GDM1 (cell line): ENCODE results near the gene COX10.

Experiments used
- DNase-seq: peaks from one replicate; lab custom pipeline; 2025; lab: John Stamatoyannopoulos, UW

COX10 gene

DNA sequence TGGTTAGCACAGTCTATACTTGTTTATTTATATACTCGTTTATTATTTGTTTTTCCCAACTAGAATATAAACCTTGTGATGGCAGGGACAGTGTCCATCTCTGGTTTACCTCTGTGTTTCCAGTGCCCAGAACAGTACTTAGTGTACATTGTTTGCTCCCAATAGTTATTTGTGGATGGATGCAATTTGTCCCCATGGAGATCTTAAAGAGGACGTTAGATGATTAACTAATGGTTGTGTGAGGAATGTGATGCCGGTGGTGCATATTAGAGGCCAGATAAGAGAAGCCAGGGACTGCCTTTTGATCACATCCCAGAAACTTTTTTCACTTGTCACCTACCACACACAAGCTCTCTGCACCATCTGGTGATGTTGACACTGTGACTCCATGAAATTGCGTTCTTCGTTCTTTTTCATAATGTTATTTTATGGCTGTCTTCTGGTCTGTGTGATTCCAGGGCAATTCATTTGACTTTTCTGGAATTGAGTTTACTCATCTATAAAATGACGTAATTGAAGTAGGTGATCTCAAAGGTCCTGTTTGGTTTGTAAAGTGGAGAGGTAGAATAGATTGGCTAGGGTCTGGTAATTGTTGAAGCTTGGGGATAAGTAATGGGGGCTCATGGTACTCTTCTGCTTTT lies 1.2 kb downstream of the COX10 start:
- DNase-seq, result no peak

DNA sequence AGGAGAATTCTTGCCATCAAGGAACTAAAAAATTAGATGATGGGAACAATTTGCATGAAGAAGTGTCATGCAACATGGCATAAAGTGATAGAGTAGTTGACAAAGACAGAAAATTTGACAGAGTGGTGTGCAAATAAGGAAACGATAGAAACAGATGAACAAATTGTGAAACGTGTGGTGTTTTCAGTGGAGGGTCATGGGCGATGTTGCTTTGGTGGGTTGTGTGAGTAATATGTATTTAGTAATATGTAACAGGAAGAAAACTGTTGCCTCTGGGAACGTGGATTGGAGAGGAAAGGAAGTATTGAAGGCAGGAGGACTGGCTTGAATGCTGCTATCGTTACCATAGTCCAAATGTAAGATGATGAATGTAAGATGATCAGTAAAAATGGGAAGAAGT lies 3.6 kb downstream of the COX10 start:
- DNase-seq, result no peak

GRCh38 chr17:14078027-14078426 lies 8.7 kb downstream of the COX10 start:
- DNase-seq, result no peak

DNA sequence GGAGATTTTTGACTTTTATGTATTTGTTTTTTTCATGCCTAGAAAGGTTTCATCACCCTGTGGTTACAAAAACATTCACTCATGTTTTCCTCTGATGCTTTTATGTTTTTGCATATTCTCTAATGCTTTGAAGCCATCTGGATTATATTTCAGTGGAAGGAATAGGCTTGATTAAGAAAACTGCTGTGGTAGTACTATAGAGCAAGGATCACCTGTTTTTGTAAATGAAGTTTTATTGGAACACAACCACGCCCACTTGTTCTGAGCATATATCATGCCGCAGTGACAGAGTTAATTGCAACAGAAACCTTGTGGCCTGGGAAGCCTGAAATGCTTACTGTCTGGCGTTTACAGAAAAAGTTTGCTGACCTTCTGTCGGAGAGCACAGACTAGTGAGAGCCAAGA lies 11.5 kb downstream of the COX10 start:
- DNase-seq, result no peak

DNA sequence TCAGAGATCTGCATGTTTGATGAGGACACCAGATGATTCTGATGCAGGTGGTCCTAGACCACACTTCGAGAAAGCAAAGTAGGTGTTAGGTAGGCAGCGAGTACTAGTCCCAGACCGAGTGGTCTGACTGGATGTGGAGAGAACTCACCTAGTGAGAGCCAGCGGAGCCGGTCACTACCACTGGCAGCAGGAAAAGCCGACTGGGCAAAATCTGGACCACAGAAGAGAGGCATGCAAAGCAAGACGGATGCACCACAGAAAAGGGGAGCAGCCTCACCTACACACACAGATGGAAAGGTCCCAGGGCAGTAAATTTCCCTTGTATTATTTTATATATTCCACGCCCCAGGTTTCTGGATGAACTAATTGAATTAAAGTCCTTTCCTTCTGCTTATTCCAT lies 13.5 kb downstream of the COX10 start:
- DNase-seq, result no peak

DNA sequence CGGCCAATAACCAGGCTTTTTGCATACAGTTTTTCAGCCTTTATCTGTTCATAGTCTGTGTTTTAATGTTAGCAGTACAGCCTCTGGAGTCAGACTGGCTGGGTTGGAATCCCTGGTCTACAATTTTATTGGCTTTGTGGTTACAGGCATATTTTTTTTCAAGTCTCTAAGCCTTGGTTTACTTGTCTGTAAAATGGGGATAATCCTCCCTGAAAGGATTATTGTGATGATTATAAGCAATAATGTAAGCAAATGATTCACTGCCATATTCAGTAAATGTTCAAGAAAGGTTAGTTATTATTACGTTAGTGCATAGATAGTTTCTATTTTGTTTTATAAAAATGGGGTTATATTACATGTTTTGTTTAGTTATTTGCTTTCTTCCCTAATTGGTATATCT lies 15.7 kb downstream of the COX10 start:
- no peak for DNase-seq

DNA sequence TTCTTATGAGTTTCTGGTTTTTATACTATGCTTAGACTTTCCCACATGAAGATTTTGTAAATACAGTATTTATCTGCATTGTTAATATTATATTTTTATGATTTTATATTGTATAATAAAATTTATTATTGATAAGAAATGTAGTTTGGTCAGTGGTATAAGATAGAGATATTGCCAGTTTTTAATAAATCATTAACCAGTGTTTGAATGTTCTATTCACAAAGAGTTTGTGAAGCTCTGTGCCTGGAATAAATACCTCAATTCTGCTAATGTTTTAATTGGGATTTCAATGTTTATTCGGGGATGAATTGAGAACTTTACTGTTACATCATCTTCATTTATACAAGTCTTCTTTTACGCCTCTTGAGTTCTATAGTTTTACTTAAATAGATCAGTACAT lies 16.9 kb downstream of the COX10 start:
- no peak for DNase-seq

DNA sequence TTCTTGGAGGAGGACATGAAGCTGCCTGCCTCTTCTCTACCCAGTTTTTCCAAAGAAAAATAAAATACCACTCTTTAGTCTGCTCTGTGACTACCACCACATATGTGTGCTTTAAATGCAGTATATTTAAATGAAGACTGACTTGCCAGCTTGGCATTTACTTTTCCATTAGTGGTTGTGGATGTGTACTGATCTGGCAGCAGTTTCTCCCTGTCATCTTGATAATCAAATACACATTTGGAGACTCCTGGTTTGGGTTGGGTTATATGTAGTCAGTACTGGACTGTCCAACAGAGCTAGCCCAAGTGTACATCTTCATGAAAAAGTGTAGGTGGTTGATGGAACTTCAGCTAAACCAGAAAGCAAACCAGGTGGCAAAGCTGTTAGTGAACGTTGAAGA lies 19.9 kb downstream of the COX10 start:
- no peak for DNase-seq

DNA sequence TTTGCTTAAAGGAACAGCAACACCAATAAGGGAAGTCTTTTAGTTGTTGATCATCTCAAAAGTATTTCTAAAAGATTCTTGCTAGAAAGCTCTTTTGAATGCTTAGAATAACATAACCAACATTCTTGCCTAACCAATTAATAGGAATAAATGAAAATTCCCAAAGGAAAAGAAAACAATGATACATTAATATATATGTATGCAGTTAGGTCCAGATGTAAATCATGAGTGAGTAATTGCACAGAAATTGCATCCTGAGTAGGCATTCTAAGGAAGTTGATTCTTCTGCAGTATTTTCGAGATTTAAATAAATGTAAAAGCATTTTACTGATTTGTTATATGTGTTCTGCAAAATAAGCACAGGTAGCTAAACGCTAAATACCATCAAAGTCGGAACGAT lies 22.1 kb downstream of the COX10 start:
- no peak for DNase-seq

GRCh38 chr17:14092808-14093207 lies 23.5 kb downstream of the COX10 start:
- DNase-seq, result no peak

GRCh38 chr17:14094676-14095601 lies 25.6 kb downstream of the COX10 start:
- no peak for DNase-seq

- DNase-seq, result no peak
These were observed 26.3 kb downstream of the COX10 start for GRCh38 chr17:14095631-14096030.

DNA sequence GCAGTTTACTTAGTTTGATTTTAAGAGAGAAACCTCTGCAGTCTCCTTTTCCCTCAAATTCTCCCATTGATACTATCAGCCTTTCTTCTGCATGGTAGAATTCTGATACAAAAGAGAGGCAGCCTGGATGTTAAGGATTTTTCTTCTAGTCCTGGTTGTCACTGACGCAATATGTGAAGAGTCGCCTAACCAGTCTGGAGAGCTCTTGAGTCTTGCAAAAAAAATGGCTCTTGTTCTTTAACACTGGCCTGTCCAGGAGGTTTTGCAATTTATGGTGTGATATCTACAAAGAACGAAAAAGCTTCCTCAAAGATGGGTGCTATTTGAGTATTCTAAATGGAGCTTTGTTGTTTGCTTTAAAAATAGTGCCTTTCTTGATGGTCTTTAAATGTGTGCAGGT lies 28.9 kb downstream of the COX10 start:
- no peak for DNase-seq

DNA sequence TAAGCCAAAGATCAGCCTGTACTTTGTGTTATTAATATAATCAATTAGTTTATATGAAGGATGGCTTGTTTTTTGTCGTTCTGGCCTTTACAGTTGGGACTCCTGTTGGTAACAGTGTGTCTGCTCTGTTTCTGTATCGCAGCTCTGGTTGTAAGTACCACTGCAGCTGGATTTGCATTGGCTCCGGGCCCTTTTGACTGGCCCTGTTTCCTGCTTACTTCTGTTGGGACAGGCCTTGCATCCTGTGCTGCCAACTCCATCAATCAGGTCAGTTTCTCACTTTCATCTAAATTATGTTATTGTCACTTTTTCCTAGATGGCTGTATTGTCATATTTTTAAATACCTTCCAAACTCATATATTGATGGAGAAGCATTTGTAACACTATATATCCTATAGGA lies 32.7 kb downstream of the COX10 start:
- DNase-seq, result no peak

GRCh38 chr17:14103836-14104235 lies 34.5 kb downstream of the COX10 start:
- DNase-seq, result no peak

- DNase-seq, result no peak
These were observed 35.4 kb downstream of the COX10 start for GRCh38 chr17:14104734-14105133.

DNA sequence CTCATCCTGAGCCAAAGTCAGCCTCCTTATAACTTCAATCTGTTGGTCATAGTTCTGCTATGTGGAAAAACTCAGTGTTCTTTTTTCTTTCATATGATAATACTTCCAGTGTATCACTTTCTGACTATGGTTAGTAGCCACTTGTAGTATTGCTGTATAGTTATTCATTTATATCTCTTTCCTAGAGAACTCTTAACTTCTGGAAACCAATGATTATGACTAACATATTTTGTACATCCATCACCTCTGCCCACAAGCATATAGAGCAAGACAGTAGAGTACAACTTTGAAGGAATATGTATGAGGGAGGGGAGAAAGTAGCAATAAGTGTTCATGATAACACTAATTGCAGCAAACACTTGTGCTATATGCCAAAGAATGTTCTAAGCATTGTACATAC lies 38.6 kb downstream of the COX10 start:
- DNase-seq, result no peak

- no peak for DNase-seq
These were observed 43.1 kb downstream of the COX10 start for GRCh38 chr17:14112407-14112806.

DNA sequence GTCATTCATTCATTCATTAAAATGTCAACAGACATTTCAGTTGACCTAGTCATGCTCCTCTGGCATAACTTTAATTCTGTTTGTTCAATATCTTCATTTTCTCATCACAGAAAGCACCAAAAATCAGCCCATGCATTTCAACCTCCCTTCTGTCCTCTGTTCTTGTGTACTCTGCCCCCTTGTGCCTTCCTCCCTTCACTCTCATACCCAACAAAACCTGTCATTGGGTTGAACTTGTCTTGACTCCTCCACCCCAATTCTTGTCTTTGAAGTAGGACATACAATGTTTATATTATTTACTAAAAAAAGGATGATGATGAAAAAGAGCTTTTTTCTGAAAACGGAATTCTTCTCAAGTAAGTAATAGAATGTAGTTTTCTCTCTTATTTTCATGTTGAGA lies 43.8 kb downstream of the COX10 start:
- DNase-seq, result no peak

- DNase-seq, result no peak
These were observed 47.1 kb downstream of the COX10 start for GRCh38 chr17:14116263-14117024.

- no peak for DNase-seq
These were observed 49.6 kb downstream of the COX10 start for GRCh38 chr17:14118951-14119350.

DNA sequence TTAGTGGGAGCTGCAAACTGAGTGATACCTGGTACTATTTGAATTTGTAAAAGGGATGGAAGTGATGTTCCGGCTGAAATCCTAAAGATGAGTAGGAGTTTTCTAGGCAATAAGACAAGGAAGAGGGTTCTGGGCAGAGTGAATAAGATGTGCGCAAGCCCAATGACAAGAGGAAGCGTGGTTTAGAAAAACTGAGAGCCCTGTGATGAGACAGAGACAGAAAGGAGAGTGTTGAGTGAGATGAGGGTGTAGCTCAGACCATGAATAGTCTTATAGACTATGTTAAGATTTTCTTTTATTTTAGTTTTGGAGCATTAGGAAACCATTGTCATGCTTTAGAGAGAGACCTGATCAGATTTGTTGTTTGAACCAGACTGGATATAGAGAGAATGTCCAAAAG lies 50.2 kb downstream of the COX10 start:
- no peak for DNase-seq

GRCh38 chr17:14121952-14122351 lies 52.6 kb downstream of the COX10 start:
- DNase-seq, result no peak
